ENCODE measurements around the gene C12orf56. TPM values are rescaled to one million over a fixed set of nuclear protein-coding genes. Genes with fewer than 3 reads are reported as not detected.

Gene C12orf56
- total and polyA plus RNA-seq, 8 donors = 0.08 to 0.31 (median 0.20) TPM; not detected in 3

GRCh38 chr12:64286521-64286920, 104.0 kb downstream of the C12orf56 start:
- Histone ChIP-seq H3K4me1 (no peaks in the 10 kb centered on the region), H3K9me3 (no peaks in the 10 kb centered on the region), H3K27me3 (no peaks in the 10 kb centered on the region), H3K36me3 (no peaks in the 10 kb centered on the region), H3K4me3 (no peak overlapping the region), H3K27ac (no peak overlapping the region)
- ATAC-seq = no peak
- no peak for DNase-seq
- no peak for TF ChIP-seq CTCF (IDR thresholded peaks at IDR 0.05)
- intact Hi-C loops (cut with DNase I) = no loop called here

DNA sequence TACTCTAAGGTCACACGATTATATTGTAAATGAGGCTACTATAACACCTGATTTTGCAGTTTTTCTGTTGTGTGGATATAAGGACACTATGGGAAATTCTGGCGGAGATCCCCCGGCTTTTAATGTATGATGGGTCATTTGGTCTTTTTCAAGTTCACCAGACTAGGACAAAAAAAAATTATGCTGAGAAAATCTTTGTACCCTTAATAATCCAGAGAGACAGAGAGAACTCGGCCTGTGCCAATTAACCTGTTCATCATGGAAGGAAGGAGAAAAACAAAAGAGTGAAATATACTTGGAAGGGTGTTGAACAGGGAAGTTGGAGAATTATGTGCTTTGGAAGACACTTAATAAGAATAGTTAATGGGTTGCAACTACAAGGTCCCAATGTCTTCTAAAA, 106.3 kb downstream of the C12orf56 start:
- DNase-seq (no peak), ATAC-seq (no peak)
- Histone ChIP-seq H3K9me3 (no peaks in the 10 kb centered on the region), H3K36me3 (no peaks in the 10 kb centered on the region), H3K27me3 (no peaks in the 10 kb centered on the region), H3K27ac (no peak overlapping the region), H3K4me1 (no peaks in the 10 kb centered on the region), H3K4me3 (no peak overlapping the region)
- intact Hi-C loops (cut with DNase I) = no loop called here
- TF ChIP-seq CTCF (IDR thresholded peaks at IDR 0.05) = no peak

DNA sequence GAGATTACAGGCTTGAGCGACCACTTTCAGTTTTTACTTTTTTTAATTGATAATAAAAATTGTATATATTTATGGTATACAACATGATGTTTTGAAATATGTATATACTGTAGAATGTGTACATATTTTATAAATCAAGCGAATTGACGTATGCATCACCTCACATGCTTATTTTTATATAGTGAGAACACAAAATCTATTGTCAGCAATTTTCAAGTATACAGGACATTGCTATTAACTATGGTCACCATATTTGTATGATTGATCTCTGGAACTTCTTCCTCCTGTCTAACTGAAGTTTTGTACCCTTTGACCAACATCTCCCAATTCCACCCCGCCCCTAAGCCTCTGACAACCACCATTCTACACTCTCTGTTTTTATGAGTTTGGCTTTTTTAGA, 112.1 kb downstream of the C12orf56 start:
- intact Hi-C loops (cut with DNase I) = no loop called here
- Histone ChIP-seq H3K27ac (no peak overlapping the region), H3K4me3 (no peak overlapping the region), H3K4me1 (no peaks in the 10 kb centered on the region), H3K27me3 (no peaks in the 10 kb centered on the region), H3K9me3 (no peaks in the 10 kb centered on the region), H3K36me3 (no peaks in the 10 kb centered on the region)
- no peak for TF ChIP-seq CTCF (IDR thresholded peaks at IDR 0.05)
- no peak for ATAC-seq
- DNase-seq = no peak

GRCh38 chr12:64273527-64274403, 116.8 kb downstream of the C12orf56 start:
- H3K27me3 ChIP-seq = no peaks in the 10 kb centered on the region
- no peak overlapping the region for H3K27ac ChIP-seq
- intact Hi-C loops (cut with DNase I) = no loop called here
- H3K9me3 ChIP-seq = no peaks in the 10 kb centered on the region
- no peaks in the 10 kb centered on the region for H3K4me1 ChIP-seq
- ATAC-seq (no peak), DNase-seq (no peak)
- H3K4me3 ChIP-seq = no peak overlapping the region
- peak in 1 of 2 donors; percentile 15 for TF ChIP-seq CTCF (IDR thresholded peaks at IDR 0.05)
- H3K36me3 ChIP-seq = no peaks in the 10 kb centered on the region

GRCh38 chr12:64270411-64270810, 120.1 kb downstream of the C12orf56 start:
- Histone ChIP-seq H3K4me1 (no peaks in the 10 kb centered on the region), H3K27ac (no peak overlapping the region), H3K9me3 (no peaks in the 10 kb centered on the region), H3K27me3 (no peaks in the 10 kb centered on the region), H3K36me3 (no peaks in the 10 kb centered on the region), H3K4me3 (no peak overlapping the region)
- intact Hi-C loops (cut with DNase I) = no loop called here
- ATAC-seq = no peak
- no peak for TF ChIP-seq CTCF (IDR thresholded peaks at IDR 0.05)
- no peak for DNase-seq

Data from left lung (tissue), 10 donors.